NCI-H226 (cell line): ENCODE data around the gene PDLIM1.
A peak's percentile ranks its signal among the peaks of the same experiment; 100 is the strongest.

ENCODE experiments used
- DNase-seq: peaks from one replicate; pipeline ENCODE4 v3.0.0-alpha.2; 2015

Gene PDLIM1

GRCh38 chr10:95314192-95314918, 23.6 kb upstream of the PDLIM1 start:
- no peak for DNase-seq

- DNase-seq, result no peak
These were observed 22.2 kb upstream of the PDLIM1 start for GRCh38 chr10:95312986-95313495.

- DNase-seq, result no peak
These were observed 21.5 kb upstream of the PDLIM1 start for GRCh38 chr10:95312257-95312656.

- DNase-seq, result no peak
These were observed 19.2 kb upstream of the PDLIM1 start for GRCh38 chr10:95309958-95310357.

GRCh38 chr10:95308389-95309302, 17.8 kb upstream of the PDLIM1 start:
- peak; percentile 98 for DNase-seq

GRCh38 chr10:95306851-95307250, 16.0 kb upstream of the PDLIM1 start:
- DNase-seq, result no peak

- DNase-seq, result no peak
These were observed 15.5 kb upstream of the PDLIM1 start for GRCh38 chr10:95306318-95306650.

- peak; percentile 62 for DNase-seq
These were observed 15.0 kb upstream of the PDLIM1 start for GRCh38 chr10:95305606-95306317.

GRCh38 chr10:95304976-95305375, 14.2 kb upstream of the PDLIM1 start:
- no peak for DNase-seq

GRCh38 chr10:95304463-95304862, 13.7 kb upstream of the PDLIM1 start:
- DNase-seq, result no peak

GRCh38 chr10:95303950-95304349, 13.1 kb upstream of the PDLIM1 start:
- DNase-seq, result no peak

GRCh38 chr10:95303535-95303934, 12.7 kb upstream of the PDLIM1 start:
- DNase-seq, result peak; percentile 92

GRCh38 chr10:95300022-95300539, 9.3 kb upstream of the PDLIM1 start:
- DNase-seq, result no peak

- DNase-seq, result no peak
These were observed 6.6 kb upstream of the PDLIM1 start for GRCh38 chr10:95297402-95297801.

GRCh38 chr10:95296764-95297163, 6.0 kb upstream of the PDLIM1 start:
- DNase-seq, result no peak

- no peak for DNase-seq
These were observed 4.4 kb upstream of the PDLIM1 start for GRCh38 chr10:95295031-95295755.

- no peak for DNase-seq
These were observed 2.8 kb upstream of the PDLIM1 start for GRCh38 chr10:95293631-95294030.

GRCh38 chr10:95291365-95292039, 699 bp upstream of the PDLIM1 start:
- no peak for DNase-seq

- DNase-seq, result no peak
These were observed 832 bp downstream of the PDLIM1 start for GRCh38 chr10:95289921-95290421.

GRCh38 chr10:95289003-95289920, 1.5 kb downstream of the PDLIM1 start:
- peak; percentile 36 for DNase-seq
